Transverse colon (tissue), 4 donors: ENCODE results near the gene SLC2A5. TPM values are rescaled to one million over a fixed set of nuclear protein-coding genes. Genes with fewer than 3 reads are reported as not detected.

Experiments
- DNase-seq: peaks from one replicate; pipeline ENCODE4 v3.0.0-alpha.2; 2019
- H3K27ac ChIP-seq, 4 donors: fragments of 200-600 bp; sonication (generic); 2 replicates each; pipeline ENCODE4 v1.5.1; 2016 to 2018; ENCODE audit warnings: inconsistent platforms in 4 of 4
- H3K27me3 ChIP-seq: fragments of 200-600 bp; sonication (generic); 2 replicates; pipeline ENCODE4 v1.5.1; 2017; ENCODE audit warnings: inconsistent platforms
- H3K36me3 ChIP-seq, 4 donors: fragments of 200-600 bp; sonication (generic); 2 replicates each; pipeline ENCODE4 v1.5.1; 2017 to 2019; ENCODE audit warnings: inconsistent platforms in 4 of 4
- H3K4me1 ChIP-seq, 4 donors: fragments of 200-600 bp; sonication (generic); 2 replicates each; pipeline ENCODE4 v1.5.1; 2017 to 2020; ENCODE audit warnings: inconsistent platforms in 4 of 4
- H3K4me3 ChIP-seq, 4 donors: fragments of 200-600 bp; sonication (generic); 1 replicate in 1 of 4; 2 replicates in 3 of 4; pipeline versions ENCODE4 v1.5.1 to v1.6.1; 2017 to 2019; ENCODE audit warnings: inconsistent platforms in 4 of 4
- H3K9me3 ChIP-seq, 2 donors: fragments of 200-600 bp; sonication (generic); 2 replicates each; pipeline ENCODE4 v1.5.1; 2017 to 2019; ENCODE audit warnings: inconsistent platforms in 2 of 2
- EP300 ChIP-seq: sonication (generic); formaldehyde crosslinking; IDR thresholded peaks from one replicate; pipeline ENCODE4 v1.6.1; 2017; ENCODE audit warnings: antibody characterized with exemption, low read depth
- POLR2A ChIP-seq: fragments of 450-650 bp; IDR thresholded peaks from one replicate; pipeline ENCODE4 v1.6.1; 2016; ENCODE audit warnings: antibody characterized with exemption, mild to moderate bottlenecking, moderate library complexity
- POLR2AphosphoS5 ChIP-seq, 3 donors: sonication (generic); formaldehyde crosslinking; IDR thresholded peaks; one replicate each; pipeline ENCODE4 v1.6.1; 2016; ENCODE audit warnings: antibody characterized with exemption in 3 of 3
- WGBS, 2 donors: methylation state at CpG; one replicate each; pipeline ENCODE4 v1.1.5; 2018; ENCODE audit warnings: low coverage in 1 of 2; 5-methylcytosine and 5-hydroxymethylcytosine counted together
- in situ Hi-C, 4 donors: fragments of 200-750 bp; cut with MboI; loops; one replicate each; pipeline versions ENCODE4 v1.15.0 to v1.15.1; 2017; ENCODE audit warnings: low sequenced_read_pairs in 3 of 4, low pct_ligation_motif_present in 1 of 4, low pct_unique_long_range_greater_than_20kb in 1 of 4
- intact Hi-C: fragments of 100-400 bp; cut with DNase I; formaldehyde crosslinking; loops from one replicate; pipeline ENCODE4 v1.15.1; 2023; ENCODE audit warnings: low total_unique reads
- total RNA-seq, 4 donors: library from RNA; depleted of rRNA; stranded (reverse); fragments of >200 nt; gene quantifications; one replicate each; pipeline ENCODE4 v1.1.0, GENCODE V29; 2016
- TF ChIP-seq, protein P1 (sequence below), 5 experiments: fragments of 200-600 bp in 3 of 5; fragments of 450-650 bp in 2 of 5; sonication (generic) in 3 of 5; IDR thresholded peaks; 1 replicate in 2 of 5; 2 replicates in 3 of 5; pipeline ENCODE4 v1.5.1; 2016 to 2017; ENCODE audit warnings: antibody characterized with exemption in 5 of 5, inconsistent platforms in 3 of 5, mild to moderate bottlenecking in 2 of 5, moderate library complexity in 1 of 5

SLC2A5 gene
- total RNA-seq, 4 donors from 2014 or later, result 5.9 to 21.3 (median 13.3) TPM

- Histone ChIP-seq H3K36me3 (no peaks in the 10 kb centered on the region), H3K4me1 (peaks cover 0 to 19% (median 6%) of the 10 kb centered on the region in 4 donors), H3K27me3 (no peaks in the 10 kb centered on the region), H3K9me3 (no peaks in the 10 kb centered on the region), H3K4me3 (no peak overlapping the region), H3K27ac (no peak overlapping the region)
- TF ChIP-seq POLR2AphosphoS5 (IDR thresholded peaks at IDR 0.05), result no peak
- TF ChIP-seq EP300, result no peak
- TF ChIP-seq POLR2A, result no peak
- TF ChIP-seq, protein P1, sequence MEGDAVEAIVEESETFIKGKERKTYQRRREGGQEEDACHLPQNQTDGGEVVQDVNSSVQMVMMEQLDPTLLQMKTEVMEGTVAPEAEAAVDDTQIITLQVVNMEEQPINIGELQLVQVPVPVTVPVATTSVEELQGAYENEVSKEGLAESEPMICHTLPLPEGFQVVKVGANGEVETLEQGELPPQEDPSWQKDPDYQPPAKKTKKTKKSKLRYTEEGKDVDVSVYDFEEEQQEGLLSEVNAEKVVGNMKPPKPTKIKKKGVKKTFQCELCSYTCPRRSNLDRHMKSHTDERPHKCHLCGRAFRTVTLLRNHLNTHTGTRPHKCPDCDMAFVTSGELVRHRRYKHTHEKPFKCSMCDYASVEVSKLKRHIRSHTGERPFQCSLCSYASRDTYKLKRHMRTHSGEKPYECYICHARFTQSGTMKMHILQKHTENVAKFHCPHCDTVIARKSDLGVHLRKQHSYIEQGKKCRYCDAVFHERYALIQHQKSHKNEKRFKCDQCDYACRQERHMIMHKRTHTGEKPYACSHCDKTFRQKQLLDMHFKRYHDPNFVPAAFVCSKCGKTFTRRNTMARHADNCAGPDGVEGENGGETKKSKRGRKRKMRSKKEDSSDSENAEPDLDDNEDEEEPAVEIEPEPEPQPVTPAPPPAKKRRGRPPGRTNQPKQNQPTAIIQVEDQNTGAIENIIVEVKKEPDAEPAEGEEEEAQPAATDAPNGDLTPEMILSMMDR (IDR thresholded peaks at IDR 0.05), result no peak
- intact Hi-C loops (no loop called here), in situ Hi-C loops (no loop called here)
- 94 to 100% methylated on average over 2 of the region's 2 CpGs for WGBS, 2 donors
- DNase-seq, result no peak
Observed at GRCh38 chr1:9047019-9047418, 22.4 kb downstream of the SLC2A5 start.

- peaks cover 0 to 19% (median 6%) of the 10 kb centered on the region in 4 donors for H3K4me1 ChIP-seq
- in situ Hi-C loops (no loop called here), intact Hi-C loops (no loop called here)
- no peaks in the 10 kb centered on the region for H3K9me3 ChIP-seq
- H3K27ac ChIP-seq, result no peak overlapping the region
- TF ChIP-seq, protein P1 (IDR thresholded peaks at IDR 0.05), result no peak
- no peak for TF ChIP-seq EP300
- TF ChIP-seq POLR2A, result no peak
- TF ChIP-seq POLR2AphosphoS5 (IDR thresholded peaks at IDR 0.05), result no peak
- 72 to 86% methylated on average over 2 to 7 of the region's 7 CpGs for WGBS, 2 donors
- H3K27me3 ChIP-seq, result no peaks in the 10 kb centered on the region
- H3K36me3 ChIP-seq, result no peaks in the 10 kb centered on the region
- H3K4me3 ChIP-seq, result no peak overlapping the region
- no peak for DNase-seq
Observed at GRCh38 chr1:9045861-9046510, 23.4 kb downstream of the SLC2A5 start.

- 90% methylated on average over 4 of the region's 4 CpGs; no CpG with 5 or more reads in 1 of the 2 donors for WGBS, 2 donors
- DNase-seq, result no peak
- Histone ChIP-seq H3K4me1 (peaks cover 0 to 19% (median 6%) of the 10 kb centered on the region in 4 donors), H3K9me3 (no peaks in the 10 kb centered on the region), H3K27me3 (no peaks in the 10 kb centered on the region), H3K36me3 (no peaks in the 10 kb centered on the region), H3K4me3 (no peak overlapping the region), H3K27ac (no peak overlapping the region)
- in situ Hi-C loops, result no loop called here
- TF ChIP-seq POLR2A (no peak), POLR2AphosphoS5 (IDR thresholded peaks at IDR 0.05) (no peak), EP300 (no peak)
- TF ChIP-seq, protein P1 (IDR thresholded peaks at IDR 0.05), result no peak
- intact Hi-C loops, result no loop called here
Observed at GRCh38 chr1:9044236-9044635, 25.2 kb downstream of the SLC2A5 start.

- H3K36me3 ChIP-seq, result no peaks in the 10 kb centered on the region
- no peak overlapping the region for H3K4me3 ChIP-seq
- no peaks in the 10 kb centered on the region for H3K27me3 ChIP-seq
- intact Hi-C loops (no loop called here), in situ Hi-C loops (no loop called here)
- no peak for DNase-seq
- 93% methylated on average over 5 of the region's 5 CpGs; no CpG with 5 or more reads in 1 of the 2 donors for WGBS, 2 donors
- TF ChIP-seq, protein P1 (IDR thresholded peaks at IDR 0.05), result no peak
- TF ChIP-seq POLR2A (no peak), EP300 (no peak), POLR2AphosphoS5 (IDR thresholded peaks at IDR 0.05) (no peak)
- no peak overlapping the region for H3K27ac ChIP-seq
- H3K4me1 ChIP-seq, result peaks cover 0 to 9% (median 0%) of the 10 kb centered on the region in 4 donors
- H3K9me3 ChIP-seq, result no peaks in the 10 kb centered on the region
Observed at GRCh38 chr1:9042272-9042671, 27.2 kb downstream of the SLC2A5 start.
